Measurements from ENCODE around the gene NELL2. TPM values are rescaled to one million over a fixed set of nuclear protein-coding genes. Genes with fewer than 3 reads are reported as not detected.

The NELL2 gene
- polyA plus RNA-seq, 1 of the 3 experiments (the other 2 are of a cell fraction), result 0.35 TPM

GRCh38 chr12:44592626-44593025, 283.5 kb downstream of the NELL2 start:
- Histone ChIP-seq H3K4me2 (no peak overlapping the region), H2AFZ (ENCODE audit: low read depth) (no peak overlapping the region), H3K4me3 (ENCODE audit: low read depth in 2 of 2, low read length in 1 of 2) (no peak overlapping the region), H3K27ac (ENCODE audit: low read depth in 2 of 2, low read length in 1 of 2) (no peak overlapping the region), H3K79me2 (ENCODE audit: insufficient read depth) (no peaks in the 10 kb centered on the region), H3K9ac (no peak overlapping the region), H3K9me2 (no peaks in the 10 kb centered on the region), H3K4me1 (ENCODE audit: control insufficient read depth in 1 of 2, insufficient read depth in 2 of 2, low read depth in 1 of 2, low read length in 1 of 2) (peaks cover 0 to 3% of the 10 kb centered on the region in 2 experiments; a peak in 1 of 4 replicates), H3K36me3 (replicated peaks in 1 of 2; ENCODE audit: control insufficient read depth in 1 of 2, insufficient read depth in 2 of 2, low read length in 1 of 2) (no peaks in the 10 kb centered on the region), H3F3A (replicated peaks; ENCODE audit: insufficient read depth) (no peaks in the 10 kb centered on the region), H4K20me1 (ENCODE audit: insufficient read depth) (no peaks in the 10 kb centered on the region), H3K27me3 (ENCODE audit: insufficient read depth) (no peaks in the 10 kb centered on the region), H3K9me3 (no peaks in the 10 kb centered on the region)
- DNase-seq, result no peak
- CTCF ChIA-PET, result interaction anchor here (1.2 kb wide), 1 partner anchor 21 kb away, joined by 3 read pairs; no protein-coding TSS in a partner anchor
- TF ChIP-seq MXI1 (IDR thresholded peaks at IDR 0.05; ENCODE audit: low read depth, low read length), result no peak
- no peak for TF ChIP-seq EP300 (IDR thresholded peaks at IDR 0.05; ENCODE audit: borderline replicate concordance in 1 of 2, low read depth in 1 of 2, low read length in 1 of 2)
- TF ChIP-seq TCF12 (IDR thresholded peaks at IDR 0.05), result no peak
- no peak for TF ChIP-seq FOXJ3 (CRISPR knock-in tag; IDR thresholded peaks at IDR 0.05)
- no peak for TF ChIP-seq SIN3A (IDR thresholded peaks at IDR 0.05; ENCODE audit: borderline replicate concordance, low read depth, low read length)
- no peak for TF ChIP-seq MAX (IDR thresholded peaks at IDR 0.05; ENCODE audit: low read depth)
- TF ChIP-seq IRF3 (IDR thresholded peaks at IDR 0.05; ENCODE audit: low read depth, low read length), result no peak
- TF ChIP-seq SMC3 (IDR thresholded peaks at IDR 0.05; ENCODE audit: low read depth, low read length), result no peak
- TF ChIP-seq YY1 (IDR thresholded peaks at IDR 0.05; ENCODE audit: low read depth), result no peak
- no peak for TF ChIP-seq PBX3 (IDR thresholded peaks at IDR 0.05)
- TF ChIP-seq NFIC (IDR thresholded peaks at IDR 0.05; ENCODE audit: borderline replicate concordance), result no peak
- TF ChIP-seq POLR2AphosphoS5 (IDR thresholded peaks at IDR 0.05; ENCODE audit: low read depth, low read length), result no peak
- TF ChIP-seq GATA2 (CRISPR knock-in tag; IDR thresholded peaks at IDR 0.05), result no peak
- TF ChIP-seq EZH2phosphoT487 (IDR thresholded peaks at IDR 0.05; ENCODE audit: borderline replicate concordance, low read depth), result no peak
- no peak for TF ChIP-seq FOSL2 (IDR thresholded peaks at IDR 0.05; ENCODE audit: borderline replicate concordance, low read depth)
- TF ChIP-seq CTCF (IDR thresholded peaks at IDR 0.05), result no peak
- TF ChIP-seq FOXM1 (IDR thresholded peaks at IDR 0.05; ENCODE audit: low read depth), result no peak
- POLR2A ChIA-PET, result no interaction called here

Measured in SK-N-SH (cell line).